Keratinocyte (primary cell): Measurements from ENCODE around the gene SPHK2. TPM values are rescaled to one million over a fixed set of nuclear protein-coding genes. Genes with fewer than 3 reads are reported as not detected.

Experiments used
- DNase-seq: peaks from one replicate; pipeline ENCODE4 v3.0.0-alpha.2; 2011; ENCODE audit warnings: low read depth, missing footprints, low spot score
- FAIRE-seq: peaks from 2 replicates; lab custom pipeline; 2011; peaks lifted over from hg19 to GRCh38; lab: Jason Lieb, UNC
- H2AFZ ChIP-seq: 2 replicates; pipeline ENCODE4 v1.6.0; 2012; ENCODE audit warnings: low read length, control low read depth, inconsistent platforms; ENCODE audit not compliant: control insufficient read depth
- H3K27ac ChIP-seq: 2 replicates; pipeline ENCODE4 v1.5.1; 2011; ENCODE audit warnings: low read length; ENCODE audit not compliant: control insufficient read depth, insufficient read depth
- H3K27me3 ChIP-seq: 3 replicates; pipeline ENCODE4 v1.6.0; 2011; ENCODE audit warnings: low read length; ENCODE audit not compliant: control insufficient read depth, insufficient read depth; ENCODE audit errors: extremely low read depth
- H3K36me3 ChIP-seq, 2 experiments: 2 replicates in 1 of 2; 3 replicates in 1 of 2; pipeline ENCODE4 v1.5.1; 2011; ENCODE audit warnings: low read length in 2 of 2, mild to moderate bottlenecking in 1 of 2; ENCODE audit not compliant: control insufficient read depth in 2 of 2, insufficient read depth in 2 of 2; ENCODE audit errors: extremely low read depth in 1 of 2
- H3K4me1 ChIP-seq: 3 replicates; pipeline ENCODE4 v1.5.1; 2011; ENCODE audit warnings: low read length; ENCODE audit not compliant: control insufficient read depth, insufficient read depth; ENCODE audit errors: extremely low read depth
- H3K4me2 ChIP-seq: 3 replicates; pipeline ENCODE4 v1.6.0; 2011; ENCODE audit warnings: low read depth, low read length; ENCODE audit not compliant: control insufficient read depth, insufficient read depth; ENCODE audit errors: extremely low read depth
- H3K4me3 ChIP-seq, 3 experiments: fragments of 200-600 bp in 1 of 3; sonication (generic) in 1 of 3; 2 replicates in 2 of 3; 3 replicates in 1 of 3; pipeline ENCODE4 v1.5.1; 2011 to 2016; ENCODE audit warnings: low read length in 3 of 3, mild to moderate bottlenecking in 3 of 3, control low read depth in 2 of 3, inconsistent platforms in 1 of 3, low read depth in 1 of 3, mixed read lengths in 1 of 3, mixed run types in 1 of 3, moderate library complexity in 1 of 3; ENCODE audit not compliant: control insufficient read depth in 2 of 3, insufficient read depth in 2 of 3; ENCODE audit errors: extremely low read depth in 1 of 3
- H3K79me2 ChIP-seq: 2 replicates; pipeline ENCODE4 v1.6.0; 2012; ENCODE audit warnings: low read length; ENCODE audit not compliant: control insufficient read depth, insufficient read depth
- H3K9ac ChIP-seq: 3 replicates; pipeline ENCODE4 v1.6.0; 2011; ENCODE audit warnings: low read length; ENCODE audit not compliant: control insufficient read depth, insufficient read depth; ENCODE audit errors: extremely low read depth
- H3K9me1 ChIP-seq: 3 replicates; pipeline ENCODE4 v1.6.0; 2011; ENCODE audit warnings: low read length; ENCODE audit not compliant: control insufficient read depth, insufficient read depth; ENCODE audit errors: extremely low read depth
- H3K9me3 ChIP-seq: 2 replicates; pipeline ENCODE4 v1.5.1; 2012; ENCODE audit warnings: low read depth, low read length; ENCODE audit not compliant: control insufficient read depth
- H4K20me1 ChIP-seq: 3 replicates; pipeline ENCODE4 v1.6.0; 2011; ENCODE audit warnings: low read length; ENCODE audit not compliant: control insufficient read depth, insufficient read depth; ENCODE audit errors: extremely low read depth
- EZH2 ChIP-seq: IDR thresholded peaks from one replicate; pipeline ENCODE4 v1.6.1; 2012; ENCODE audit warnings: inconsistent platforms, mild to moderate bottlenecking, low read length, moderate library complexity
- dilution Hi-C: fragments of 300-500 bp; cut with MboI; formaldehyde crosslinking; loops from one replicate; pipeline ENCODE4 v1.7.0; 2020; ENCODE audit warnings: low sequenced_read_pairs; ENCODE audit not compliant: extremely low pct_ligation_motif_present
- polyA plus RNA-seq, 5 experiments: library from polyadenylated mRNA; depleted of rRNA in 3 of 5; stranded (reverse) in 3 of 5; stranded (forward) in 1 of 5; unstranded in 1 of 5; fragments of >200 nt; gene quantifications; 1 replicate in 1 of 5; 2 replicates in 3 of 5; 3 replicates in 1 of 5; pipeline versions ENCODE4 v1.2.1 to v1.2.3, GENCODE V29; 2011 to 2012; ENCODE audit warnings: missing spikeins in 2 of 5, low read depth in 1 of 5, low replicate concordance in 1 of 5
- TF ChIP-seq, protein P1 (sequence below), 3 experiments: IDR thresholded peaks in 1 of 3; conservative IDR thresholded peaks in 1 of 3; optimal IDR thresholded peaks in 1 of 3; 2 replicates in 2 of 3; 3 replicates in 1 of 3; pipeline versions ENCODE3 to v1.5.1; 2011; ENCODE audit warnings: low read length in 3 of 3, mild to moderate bottlenecking in 3 of 3, moderate library complexity in 2 of 3, control low read depth in 1 of 3, inconsistent platforms in 1 of 3; ENCODE audit not compliant: insufficient read depth in 2 of 3; ENCODE audit errors: extremely low read depth in 1 of 3

Gene SPHK2
- polyA plus RNA-seq, 1 donor (not counting 4 experiments of a cell fraction or from before 2014, with no cell fraction given): 2.8 TPM

DNA sequence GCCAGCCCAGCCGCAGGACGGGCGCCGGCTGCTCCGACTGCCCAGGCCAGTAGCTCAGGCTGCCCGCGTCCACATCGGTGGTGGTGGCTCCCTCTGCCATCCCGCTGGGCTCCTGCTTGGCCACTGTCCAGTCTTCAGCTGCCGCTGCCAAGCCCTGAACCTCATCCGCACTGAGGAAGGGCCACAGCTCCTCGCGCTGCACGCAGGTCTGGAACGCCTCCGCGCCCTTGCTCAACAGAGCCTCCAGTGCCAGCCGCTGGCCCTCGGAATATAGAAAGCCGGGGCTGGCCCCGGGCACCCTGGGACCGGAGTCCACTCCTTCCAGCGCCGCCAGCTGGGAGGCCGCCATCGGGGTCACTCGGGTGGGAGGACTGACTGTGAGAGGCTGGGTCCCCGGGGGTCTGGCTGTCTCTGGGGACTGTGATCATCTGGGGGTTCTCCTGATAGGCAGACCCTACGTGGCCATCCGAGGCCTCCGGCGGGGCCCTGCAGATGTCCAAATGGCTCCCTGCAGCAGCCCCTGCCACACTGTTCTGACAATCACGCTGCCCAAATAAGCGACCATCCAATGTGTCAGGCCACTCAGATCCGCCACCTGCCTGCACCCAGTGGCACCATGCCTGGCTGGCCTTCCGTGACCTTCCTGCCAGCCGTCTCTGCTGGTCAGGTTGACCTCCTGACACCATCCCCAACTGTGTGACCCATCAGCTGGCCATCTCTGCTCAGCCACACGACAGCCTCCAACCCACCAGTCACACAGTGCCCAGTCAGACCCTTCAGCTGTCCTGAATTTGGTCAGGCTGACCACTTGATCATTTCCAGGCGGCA is 6.1 kb upstream of the SPHK2 start:
- peaks cover 5% of the 10 kb centered on the region for H3K9me1 ChIP-seq
- no peaks in the 10 kb centered on the region for H3K9me3 ChIP-seq
- H3K4me1 ChIP-seq: peaks cover 33% of the 10 kb centered on the region
- H3K27ac ChIP-seq: no peak overlapping the region
- H3K27me3 ChIP-seq: no peaks in the 10 kb centered on the region
- H3K9ac ChIP-seq: no peak overlapping the region
- peaks cover 20 to 35% of the 10 kb centered on the region in 2 experiments for H3K36me3 ChIP-seq
- H3K4me3 ChIP-seq: no peak overlapping the region
- no peak overlapping the region for H3K4me2 ChIP-seq
- H4K20me1 ChIP-seq: peaks cover 32% of the 10 kb centered on the region
- DNase-seq: no peak
- no peak for FAIRE-seq
- dilution Hi-C loops: no loop called here
- peaks cover 29% of the 10 kb centered on the region for H3K79me2 ChIP-seq
- no peak overlapping the region for H2AFZ ChIP-seq
- TF ChIP-seq EZH2: no peak
- TF ChIP-seq, protein P1, sequence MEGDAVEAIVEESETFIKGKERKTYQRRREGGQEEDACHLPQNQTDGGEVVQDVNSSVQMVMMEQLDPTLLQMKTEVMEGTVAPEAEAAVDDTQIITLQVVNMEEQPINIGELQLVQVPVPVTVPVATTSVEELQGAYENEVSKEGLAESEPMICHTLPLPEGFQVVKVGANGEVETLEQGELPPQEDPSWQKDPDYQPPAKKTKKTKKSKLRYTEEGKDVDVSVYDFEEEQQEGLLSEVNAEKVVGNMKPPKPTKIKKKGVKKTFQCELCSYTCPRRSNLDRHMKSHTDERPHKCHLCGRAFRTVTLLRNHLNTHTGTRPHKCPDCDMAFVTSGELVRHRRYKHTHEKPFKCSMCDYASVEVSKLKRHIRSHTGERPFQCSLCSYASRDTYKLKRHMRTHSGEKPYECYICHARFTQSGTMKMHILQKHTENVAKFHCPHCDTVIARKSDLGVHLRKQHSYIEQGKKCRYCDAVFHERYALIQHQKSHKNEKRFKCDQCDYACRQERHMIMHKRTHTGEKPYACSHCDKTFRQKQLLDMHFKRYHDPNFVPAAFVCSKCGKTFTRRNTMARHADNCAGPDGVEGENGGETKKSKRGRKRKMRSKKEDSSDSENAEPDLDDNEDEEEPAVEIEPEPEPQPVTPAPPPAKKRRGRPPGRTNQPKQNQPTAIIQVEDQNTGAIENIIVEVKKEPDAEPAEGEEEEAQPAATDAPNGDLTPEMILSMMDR (optimal IDR thresholded peaks at IDR 0.05 in 1 of 3, IDR thresholded peaks at IDR 0.05 in 1 of 3, conservative IDR thresholded peaks at IDR 0.05 in 1 of 3; ENCODE audit: extremely low read depth in 1 of 3, insufficient read depth in 2 of 3, low read length in 3 of 3): no peak

DNA sequence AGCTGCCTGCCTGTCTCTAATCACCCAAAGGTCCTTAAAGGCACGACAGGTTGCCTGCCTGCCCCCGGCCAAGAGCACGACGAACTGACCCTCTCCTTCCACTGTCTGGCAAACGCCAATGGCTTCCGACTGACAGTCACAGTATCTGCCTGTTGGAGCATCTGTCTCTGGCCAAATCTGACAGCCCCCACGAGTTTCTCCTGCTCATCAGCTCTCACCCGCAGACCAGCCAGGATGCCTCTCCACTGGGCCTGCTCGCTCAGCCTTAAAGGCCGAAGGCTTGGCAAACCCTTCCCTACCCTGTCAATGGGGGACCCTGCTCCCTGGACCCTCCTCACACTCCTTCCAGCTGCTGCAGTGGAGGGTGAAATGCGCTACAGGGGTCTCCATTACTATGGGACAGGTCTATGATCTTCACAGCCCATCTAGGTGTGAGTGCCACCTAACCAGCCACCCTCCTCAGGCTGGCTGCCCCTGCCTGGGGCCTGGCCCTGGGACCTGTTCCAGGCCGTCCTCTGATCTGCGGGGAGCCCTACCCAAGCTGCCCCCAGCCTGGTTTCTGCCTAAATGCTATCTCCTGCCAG is 5.4 kb upstream of the SPHK2 start:
- Histone ChIP-seq H3K4me3 (no peak overlapping the region), H3K9me3 (no peaks in the 10 kb centered on the region), H3K4me2 (no peak overlapping the region), H3K36me3 (peaks cover 20 to 36% of the 10 kb centered on the region in 2 experiments), H4K20me1 (peaks cover 32% of the 10 kb centered on the region), H3K27ac (no peak overlapping the region), H3K79me2 (peaks cover 37% of the 10 kb centered on the region), H3K9me1 (peaks cover 5% of the 10 kb centered on the region), H3K9ac (no peak overlapping the region), H3K27me3 (no peaks in the 10 kb centered on the region), H3K4me1 (peaks cover 33% of the 10 kb centered on the region), H2AFZ (no peak overlapping the region)
- TF ChIP-seq EZH2: no peak
- TF ChIP-seq, protein P1 (optimal IDR thresholded peaks at IDR 0.05 in 1 of 3, IDR thresholded peaks at IDR 0.05 in 1 of 3, conservative IDR thresholded peaks at IDR 0.05 in 1 of 3; ENCODE audit: extremely low read depth in 1 of 3, insufficient read depth in 2 of 3, low read length in 3 of 3): no peak
- dilution Hi-C loops: no loop called here
- FAIRE-seq: no peak
- DNase-seq: no peak
